ENCODE results near the gene SNX25.
A peak's percentile ranks its signal among the peaks of the same experiment; 100 is the strongest.

Gene SNX25

DNA sequence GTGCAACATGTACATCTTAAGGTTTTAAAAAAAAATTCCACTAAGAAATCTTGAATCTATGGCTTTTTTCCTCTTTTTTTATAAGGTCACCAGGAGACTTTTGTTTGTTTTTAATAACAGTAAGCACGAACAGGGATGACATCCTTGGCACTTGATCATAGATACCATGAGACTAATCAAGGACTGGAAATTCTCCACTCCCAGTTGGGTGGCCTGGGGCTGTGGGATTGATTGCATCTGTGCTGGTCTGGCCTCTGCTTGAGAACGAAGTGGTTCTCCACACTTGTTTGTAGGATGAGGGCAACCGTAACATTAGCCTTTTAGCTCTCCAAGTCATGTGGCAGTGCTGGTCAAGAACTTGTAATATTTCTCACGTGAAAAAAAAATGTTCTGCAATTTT lies 35.4 kb downstream of the SNX25 start:
- POLR2A ChIA-PET: no interaction called here
- no peak overlapping the region for H3K27ac ChIP-seq (ENCODE audit: extremely low read depth, low read depth, low read length)

DNA sequence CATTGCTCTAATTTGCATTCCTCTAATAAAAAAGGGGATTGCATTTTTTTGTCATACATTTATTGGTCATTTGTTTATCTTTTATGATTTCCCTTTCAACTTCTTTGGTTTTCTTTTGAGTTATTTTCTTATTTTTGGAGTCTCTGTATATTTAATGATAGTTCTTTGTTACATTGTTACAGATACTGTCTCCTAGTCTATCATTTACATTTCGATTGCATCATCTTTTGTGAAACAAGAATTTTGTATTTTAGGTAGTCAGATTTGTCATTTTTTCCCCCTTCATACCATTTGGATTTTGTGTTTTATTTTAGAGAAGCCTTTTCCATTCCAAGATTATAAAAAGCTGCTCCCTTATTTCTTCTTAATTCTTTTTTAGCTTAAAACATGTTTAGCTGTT lies 37.1 kb downstream of the SNX25 start:
- ChIA-PET POLR2A (no interaction called here), CTCF (interaction anchor here (1.0 to 1.8 kb wide), 2 partner anchors 10 to 63 kb away, joined by 3 to 4 read pairs; no protein-coding TSS in a partner anchor)
- TF ChIP-seq SP7 (tag by site-specific recombination; IDR thresholded peaks at IDR 0.05): peak; percentile 30; the same call in 1 of the 2 replicates
- TF ChIP-seq BCL11B (tag by site-specific recombination; IDR thresholded peaks at IDR 0.05; ENCODE audit: low read depth): no peak
- no peak for TF ChIP-seq ZNF426 (tag by site-specific recombination; IDR thresholded peaks at IDR 0.05)
- TF ChIP-seq ZNF785 (tag by site-specific recombination; IDR thresholded peaks at IDR 0.05): no peak
- TF ChIP-seq, protein P1, sequence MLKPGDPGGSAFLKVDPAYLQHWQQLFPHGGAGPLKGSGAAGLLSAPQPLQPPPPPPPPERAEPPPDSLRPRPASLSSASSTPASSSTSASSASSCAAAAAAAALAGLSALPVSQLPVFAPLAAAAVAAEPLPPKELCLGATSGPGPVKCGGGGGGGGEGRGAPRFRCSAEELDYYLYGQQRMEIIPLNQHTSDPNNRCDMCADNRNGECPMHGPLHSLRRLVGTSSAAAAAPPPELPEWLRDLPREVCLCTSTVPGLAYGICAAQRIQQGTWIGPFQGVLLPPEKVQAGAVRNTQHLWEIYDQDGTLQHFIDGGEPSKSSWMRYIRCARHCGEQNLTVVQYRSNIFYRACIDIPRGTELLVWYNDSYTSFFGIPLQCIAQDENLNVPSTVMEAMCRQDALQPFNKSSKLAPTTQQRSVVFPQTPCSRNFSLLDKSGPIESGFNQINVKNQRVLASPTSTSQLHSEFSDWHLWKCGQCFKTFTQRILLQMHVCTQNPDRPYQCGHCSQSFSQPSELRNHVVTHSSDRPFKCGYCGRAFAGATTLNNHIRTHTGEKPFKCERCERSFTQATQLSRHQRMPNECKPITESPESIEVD (tag by site-specific recombination; IDR thresholded peaks at IDR 0.05): peak; percentile 50
- TF ChIP-seq, protein P2, sequence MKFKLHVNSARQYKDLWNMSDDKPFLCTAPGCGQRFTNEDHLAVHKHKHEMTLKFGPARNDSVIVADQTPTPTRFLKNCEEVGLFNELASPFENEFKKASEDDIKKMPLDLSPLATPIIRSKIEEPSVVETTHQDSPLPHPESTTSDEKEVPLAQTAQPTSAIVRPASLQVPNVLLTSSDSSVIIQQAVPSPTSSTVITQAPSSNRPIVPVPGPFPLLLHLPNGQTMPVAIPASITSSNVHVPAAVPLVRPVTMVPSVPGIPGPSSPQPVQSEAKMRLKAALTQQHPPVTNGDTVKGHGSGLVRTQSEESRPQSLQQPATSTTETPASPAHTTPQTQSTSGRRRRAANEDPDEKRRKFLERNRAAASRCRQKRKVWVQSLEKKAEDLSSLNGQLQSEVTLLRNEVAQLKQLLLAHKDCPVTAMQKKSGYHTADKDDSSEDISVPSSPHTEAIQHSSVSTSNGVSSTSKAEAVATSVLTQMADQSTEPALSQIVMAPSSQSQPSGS (tag by site-specific recombination; IDR thresholded peaks at IDR 0.05; ENCODE audit: low read depth): peak; percentile 60; the same call in 1 of the 2 replicates
- 0 out of 2 replicates have a peak, but pooled peaks have one; percentile 11 for TF ChIP-seq ZNF366 (tag by site-specific recombination; conservative IDR thresholded peaks at IDR 0.05)
- no peak for TF ChIP-seq ZIC2 (tag by site-specific recombination; IDR thresholded peaks at IDR 0.05)
- H3K4me1 ChIP-seq (ENCODE audit: control insufficient read depth, insufficient read depth, low read length): peaks cover 14% of the 10 kb centered on the region
- H3K27ac ChIP-seq (ENCODE audit: extremely low read depth, low read depth, low read length): no peak overlapping the region
- no peaks in the 10 kb centered on the region; a peak in 1 of 3 replicates for H3K36me3 ChIP-seq (ENCODE audit: control insufficient read depth in 2 of 2, insufficient read depth in 1 of 2, low read length in 2 of 2)
- H3K4me3 ChIP-seq (ENCODE audit: low read depth, low read length): no peak overlapping the region
- H3K9me3 ChIP-seq (ENCODE audit: control insufficient read depth, insufficient read depth, low read depth, low read length): no peaks in the 10 kb centered on the region

More for the DNA sequence above, 35.4 kb downstream of the SNX25 start:
- Histone ChIP-seq H3K4me1 (ENCODE audit: control insufficient read depth, insufficient read depth, low read length) (peaks cover 13% of the 10 kb centered on the region), H3K36me3 (ENCODE audit: control insufficient read depth in 2 of 2, insufficient read depth in 1 of 2, low read length in 2 of 2) (no peaks in the 10 kb centered on the region; a peak in 1 of 3 replicates), H3K4me3 (ENCODE audit: low read depth, low read length) (no peak overlapping the region), H3K9me3 (ENCODE audit: control insufficient read depth, insufficient read depth, low read depth, low read length) (no peaks in the 10 kb centered on the region)
- TF ChIP-seq FEZF1 (tag by site-specific recombination; IDR thresholded peaks at IDR 0.05) (0 out of 2 replicates have a peak, but pooled peaks have one; percentile 16), GLIS2 (tag by site-specific recombination; IDR thresholded peaks at IDR 0.05) (no peak), ZNF354C (tag by site-specific recombination; IDR thresholded peaks at IDR 0.05; ENCODE audit: borderline replicate concordance, low read depth) (no peak), OSR2 (tag by site-specific recombination; IDR thresholded peaks at IDR 0.05) (no peak), ZBTB17 (tag by site-specific recombination; IDR thresholded peaks at IDR 0.05) (peak; percentile 37; the same call in 1 of the 2 replicates), ZNF423 (tag by site-specific recombination; IDR thresholded peaks at IDR 0.05) (no peak), KLF16 (tag by site-specific recombination; IDR thresholded peaks at IDR 0.05) (no peak)
- CTCF ChIA-PET: interaction anchor here (0.7 kb wide), 1 partner anchor 48 kb away, joined by 4 read pairs; no protein-coding TSS in a partner anchor

DNA sequence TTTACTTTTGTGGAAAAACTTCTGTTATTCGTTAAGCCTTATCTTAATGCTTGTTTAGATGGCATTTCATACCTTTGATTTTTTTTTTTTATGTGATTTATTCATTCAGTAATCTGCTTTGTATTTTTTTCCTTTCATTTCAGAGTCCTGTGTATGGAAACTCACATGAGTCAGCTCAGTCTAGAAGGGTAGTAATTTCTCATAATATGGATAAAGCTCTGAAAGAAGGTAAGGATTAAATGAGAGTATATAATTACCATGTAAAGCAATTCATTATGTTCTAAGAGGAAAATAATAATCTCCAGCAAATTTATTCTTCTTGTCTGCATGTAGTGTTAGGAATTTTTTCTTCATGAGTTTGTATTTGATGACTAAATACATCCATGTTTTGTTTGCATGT lies 37.8 kb downstream of the SNX25 start:
- ChIA-PET POLR2A (no interaction called here), CTCF (interaction anchor here (1.0 to 1.8 kb wide), 2 partner anchors 9 to 64 kb away, joined by 3 to 4 read pairs; no protein-coding TSS in a partner anchor)
- peaks cover 14% of the 10 kb centered on the region for H3K4me1 ChIP-seq (ENCODE audit: control insufficient read depth, insufficient read depth, low read length)
- TF ChIP-seq SP7 (tag by site-specific recombination; IDR thresholded peaks at IDR 0.05): peak; percentile 84
- TF ChIP-seq KLF1 (tag by site-specific recombination; IDR thresholded peaks at IDR 0.05): no peak
- no peak for TF ChIP-seq KLF10 (tag by site-specific recombination; IDR thresholded peaks at IDR 0.05)
- no peaks in the 10 kb centered on the region for H3K9me3 ChIP-seq (ENCODE audit: control insufficient read depth, insufficient read depth, low read depth, low read length)
- no peaks in the 10 kb centered on the region; a peak in 1 of 3 replicates for H3K36me3 ChIP-seq (ENCODE audit: control insufficient read depth in 2 of 2, insufficient read depth in 1 of 2, low read length in 2 of 2)
- no peak overlapping the region for H3K27ac ChIP-seq (ENCODE audit: extremely low read depth, low read depth, low read length)
- no peak overlapping the region for H3K4me3 ChIP-seq (ENCODE audit: low read depth, low read length)
